ENCODE data around the gene DMTF1.

The DMTF1 gene

DNA sequence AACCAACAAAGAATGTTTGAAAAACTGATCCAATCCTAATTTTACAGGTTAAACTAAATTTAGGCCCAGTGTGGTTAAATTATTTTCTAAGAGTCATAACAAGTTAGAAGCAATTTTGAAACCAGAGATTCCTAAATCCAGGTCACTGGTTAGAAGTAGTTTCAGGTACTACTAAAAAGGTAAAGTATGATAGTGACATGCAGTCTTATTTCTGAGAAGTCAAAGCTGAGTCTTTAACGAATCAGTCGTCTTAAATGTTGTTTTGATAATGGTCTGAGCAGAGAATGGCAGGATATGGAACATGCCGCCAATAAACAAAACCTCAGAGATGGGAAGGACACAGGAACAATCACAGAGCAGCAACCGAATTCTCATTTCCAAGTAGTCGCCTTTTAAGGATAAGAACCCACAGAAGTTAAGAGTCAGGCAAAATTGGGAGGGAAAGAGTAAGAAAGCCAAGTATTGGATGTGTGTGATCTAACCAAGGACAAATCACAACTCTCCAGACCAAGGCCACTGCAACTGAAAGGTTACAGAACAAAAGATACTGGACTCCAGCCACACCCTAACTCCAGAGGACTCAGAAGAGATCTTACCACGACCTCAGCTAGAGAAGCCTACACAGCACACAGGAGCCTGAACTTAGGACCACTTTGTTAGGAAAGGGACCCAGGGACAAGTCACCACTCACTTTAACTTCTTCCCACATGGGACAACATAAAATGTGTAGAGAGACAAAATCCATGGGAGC is 47.6 kb downstream of the DMTF1 start:
- Histone ChIP-seq H3K27me3 (ENCODE audit: insufficient read depth, poor library complexity, severe bottlenecking) (no peaks in the 10 kb centered on the region), H3K4me3 (replicated peaks; ENCODE audit: insufficient read depth, low read length) (no peak overlapping the region), H3K27ac (replicated peaks) (no peak overlapping the region)
- no peak for DNase-seq (ENCODE audit: low read depth in 1 of 2, low spot score in 1 of 2)
- TF ChIP-seq REST (IDR thresholded peaks at IDR 0.05; ENCODE audit: insufficient replicate concordance, low read depth) = no peak
- TF ChIP-seq, protein P1, sequence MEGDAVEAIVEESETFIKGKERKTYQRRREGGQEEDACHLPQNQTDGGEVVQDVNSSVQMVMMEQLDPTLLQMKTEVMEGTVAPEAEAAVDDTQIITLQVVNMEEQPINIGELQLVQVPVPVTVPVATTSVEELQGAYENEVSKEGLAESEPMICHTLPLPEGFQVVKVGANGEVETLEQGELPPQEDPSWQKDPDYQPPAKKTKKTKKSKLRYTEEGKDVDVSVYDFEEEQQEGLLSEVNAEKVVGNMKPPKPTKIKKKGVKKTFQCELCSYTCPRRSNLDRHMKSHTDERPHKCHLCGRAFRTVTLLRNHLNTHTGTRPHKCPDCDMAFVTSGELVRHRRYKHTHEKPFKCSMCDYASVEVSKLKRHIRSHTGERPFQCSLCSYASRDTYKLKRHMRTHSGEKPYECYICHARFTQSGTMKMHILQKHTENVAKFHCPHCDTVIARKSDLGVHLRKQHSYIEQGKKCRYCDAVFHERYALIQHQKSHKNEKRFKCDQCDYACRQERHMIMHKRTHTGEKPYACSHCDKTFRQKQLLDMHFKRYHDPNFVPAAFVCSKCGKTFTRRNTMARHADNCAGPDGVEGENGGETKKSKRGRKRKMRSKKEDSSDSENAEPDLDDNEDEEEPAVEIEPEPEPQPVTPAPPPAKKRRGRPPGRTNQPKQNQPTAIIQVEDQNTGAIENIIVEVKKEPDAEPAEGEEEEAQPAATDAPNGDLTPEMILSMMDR (IDR thresholded peaks at IDR 0.05; ENCODE audit: insufficient read depth, low read length) = no peak
- TF ChIP-seq POLR2AphosphoS5 (IDR thresholded peaks at IDR 0.05; ENCODE audit: low read depth) = no peak
- no peak for TF ChIP-seq GABPA (IDR thresholded peaks at IDR 0.05; ENCODE audit: low read depth)
- TF ChIP-seq SPI1 (IDR thresholded peaks at IDR 0.05; ENCODE audit: borderline replicate concordance, low read depth) = no peak

DNA sequence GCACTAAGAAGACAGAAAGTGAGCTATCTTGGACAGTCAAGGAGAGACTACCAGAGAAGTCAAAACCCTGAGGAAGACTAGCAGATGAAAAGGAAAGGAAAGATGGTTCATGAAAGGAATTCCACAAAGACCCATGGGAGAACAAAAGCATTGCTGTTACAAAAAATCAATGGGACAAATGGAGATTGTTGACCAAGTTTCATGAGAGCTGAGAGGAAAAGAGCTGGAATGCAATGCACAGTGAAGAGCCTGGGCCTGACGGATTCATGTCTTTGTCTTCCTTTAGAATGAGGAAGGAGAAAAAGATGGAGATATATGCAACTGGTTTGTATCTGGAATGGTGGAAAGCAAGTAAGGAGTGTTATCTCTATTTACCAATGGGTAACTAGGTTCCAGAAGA is 50.0 kb downstream of the DMTF1 start:
- Histone ChIP-seq H3K27ac (replicated peaks) (no peak overlapping the region), H3K4me3 (replicated peaks; ENCODE audit: insufficient read depth, low read length) (no peak overlapping the region), H3K27me3 (ENCODE audit: insufficient read depth, poor library complexity, severe bottlenecking) (no peaks in the 10 kb centered on the region)
- TF ChIP-seq SPI1 (IDR thresholded peaks at IDR 0.05; ENCODE audit: borderline replicate concordance, low read depth) (no peak), REST (IDR thresholded peaks at IDR 0.05; ENCODE audit: insufficient replicate concordance, low read depth) (no peak), GABPA (IDR thresholded peaks at IDR 0.05; ENCODE audit: low read depth) (no peak), POLR2AphosphoS5 (IDR thresholded peaks at IDR 0.05; ENCODE audit: low read depth) (no peak)
- TF ChIP-seq, protein P1 (IDR thresholded peaks at IDR 0.05; ENCODE audit: insufficient read depth, low read length) = no peak
- no peak for DNase-seq (ENCODE audit: low read depth in 1 of 2, low spot score in 1 of 2)

DNA sequence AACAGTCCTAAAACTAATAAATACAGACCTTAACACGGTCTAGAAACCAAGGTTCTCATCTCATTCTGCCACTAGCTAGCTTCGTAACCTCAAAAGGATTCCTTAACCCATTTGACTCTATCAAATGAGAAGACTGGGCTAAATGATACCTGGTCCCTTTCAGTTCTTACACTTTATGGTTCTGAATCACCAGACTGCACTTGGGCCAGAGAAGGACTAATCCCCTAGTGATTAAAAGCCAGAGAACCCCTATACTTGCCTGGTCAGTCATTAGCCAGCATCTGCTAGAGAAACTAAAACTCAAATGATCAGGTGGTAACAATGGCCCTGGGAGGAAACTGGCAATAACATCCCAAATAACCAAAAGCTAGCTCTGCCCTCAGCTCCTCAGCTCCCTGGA is 50.5 kb downstream of the DMTF1 start:
- no peak overlapping the region for H3K27ac ChIP-seq (replicated peaks)

More for the DNA sequence above, 50.5 kb downstream of the DMTF1 start:
- TF ChIP-seq, protein P1 (IDR thresholded peaks at IDR 0.05; ENCODE audit: insufficient read depth, low read length) = no peak
- TF ChIP-seq POLR2AphosphoS5 (IDR thresholded peaks at IDR 0.05; ENCODE audit: low read depth) = no peak
- TF ChIP-seq GABPA (IDR thresholded peaks at IDR 0.05; ENCODE audit: low read depth) = no peak
- no peak for TF ChIP-seq REST (IDR thresholded peaks at IDR 0.05; ENCODE audit: insufficient replicate concordance, low read depth)
- no peak for TF ChIP-seq SPI1 (IDR thresholded peaks at IDR 0.05; ENCODE audit: borderline replicate concordance, low read depth)
- Histone ChIP-seq H3K27me3 (ENCODE audit: insufficient read depth, poor library complexity, severe bottlenecking) (no peaks in the 10 kb centered on the region), H3K4me3 (replicated peaks; ENCODE audit: insufficient read depth, low read length) (no peak overlapping the region)
- DNase-seq (ENCODE audit: low read depth in 1 of 2, low spot score in 1 of 2) = no peak

Data from HL-60 (cell line).